ENCODE results near the gene RARB. TPM values are rescaled to one million over a fixed set of nuclear protein-coding genes. Genes with fewer than 3 reads are reported as not detected.

The RARB gene
- total and polyA plus RNA-seq, 9 of the 15 experiments (the other 6 are each of a cell fraction or from before 2014, with no cell fraction given): 0.15 to 1.3 (median 0.27) TPM

DNA sequence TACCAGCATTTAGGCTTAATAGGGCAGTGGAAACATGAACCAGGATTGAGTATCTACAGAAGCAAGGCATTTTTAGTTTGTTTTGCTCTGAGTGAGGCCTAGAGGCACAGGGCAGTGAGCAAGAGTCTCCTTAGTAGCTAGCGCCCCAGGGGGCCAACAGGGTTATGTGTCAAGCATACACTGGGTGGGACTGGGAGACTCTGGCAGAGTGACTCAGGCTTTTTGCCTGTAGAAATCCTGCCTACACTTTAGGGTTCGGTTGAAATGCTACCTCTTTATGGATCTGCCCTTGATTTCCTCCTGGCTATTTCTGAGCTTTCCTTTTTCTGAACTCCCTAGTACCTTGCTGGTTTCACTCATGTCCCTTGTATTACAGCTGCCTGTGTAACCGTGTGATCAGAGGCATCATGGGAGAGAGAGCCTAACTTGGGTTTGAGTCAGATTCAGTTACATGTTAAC, 164.5 kb downstream of the RARB start (continued):
- TF ChIP-seq, protein P1, sequence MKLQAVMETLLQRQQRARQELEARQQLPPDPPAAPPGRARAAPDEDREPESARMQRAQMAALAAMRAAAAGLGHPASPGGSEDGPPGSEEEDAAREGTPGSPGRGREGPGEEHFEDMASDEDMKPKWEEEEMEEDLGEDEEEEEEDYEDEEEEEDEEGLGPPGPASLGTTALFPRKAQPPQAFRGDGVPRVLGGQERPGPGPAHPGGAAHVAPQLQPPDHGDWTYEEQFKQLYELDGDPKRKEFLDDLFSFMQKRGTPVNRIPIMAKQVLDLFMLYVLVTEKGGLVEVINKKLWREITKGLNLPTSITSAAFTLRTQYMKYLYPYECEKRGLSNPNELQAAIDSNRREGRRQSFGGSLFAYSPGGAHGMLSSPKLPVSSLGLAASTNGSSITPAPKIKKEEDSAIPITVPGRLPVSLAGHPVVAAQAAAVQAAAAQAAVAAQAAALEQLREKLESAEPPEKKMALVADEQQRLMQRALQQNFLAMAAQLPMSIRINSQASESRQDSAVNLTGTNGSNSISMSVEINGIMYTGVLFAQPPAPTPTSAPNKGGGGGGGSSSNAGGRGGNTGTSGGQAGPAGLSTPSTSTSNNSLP (IDR thresholded peaks at IDR 0.05; ENCODE audit: borderline replicate concordance, low read depth, low read length): no peak
- TF ChIP-seq MEF2D (tag; conservative IDR thresholded peaks at IDR 0.05; ENCODE audit: low read depth): no peak
- TF ChIP-seq HNRNPL (IDR thresholded peaks at IDR 0.05; ENCODE audit: low read depth, low read length): no peak
- no peak for TF ChIP-seq ZNF24 (IDR thresholded peaks at IDR 0.05)
- TF ChIP-seq, protein P2, sequence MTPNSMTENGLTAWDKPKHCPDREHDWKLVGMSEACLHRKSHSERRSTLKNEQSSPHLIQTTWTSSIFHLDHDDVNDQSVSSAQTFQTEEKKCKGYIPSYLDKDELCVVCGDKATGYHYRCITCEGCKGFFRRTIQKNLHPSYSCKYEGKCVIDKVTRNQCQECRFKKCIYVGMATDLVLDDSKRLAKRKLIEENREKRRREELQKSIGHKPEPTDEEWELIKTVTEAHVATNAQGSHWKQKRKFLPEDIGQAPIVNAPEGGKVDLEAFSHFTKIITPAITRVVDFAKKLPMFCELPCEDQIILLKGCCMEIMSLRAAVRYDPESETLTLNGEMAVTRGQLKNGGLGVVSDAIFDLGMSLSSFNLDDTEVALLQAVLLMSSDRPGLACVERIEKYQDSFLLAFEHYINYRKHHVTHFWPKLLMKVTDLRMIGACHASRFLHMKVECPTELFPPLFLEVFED (CRISPR knock-in tag; conservative IDR thresholded peaks at IDR 0.05): no peak
- TF ChIP-seq ARID4B (CRISPR knock-in tag; IDR thresholded peaks at IDR 0.05): no peak
- no peak for TF ChIP-seq ETV5 (CRISPR knock-in tag; IDR thresholded peaks at IDR 0.05; ENCODE audit: low read depth)
- no peak for TF ChIP-seq TGIF2 (CRISPR knock-in tag; IDR thresholded peaks at IDR 0.05)
- no peak for TF ChIP-seq SREBF2 (CRISPR knock-in tag; IDR thresholded peaks at IDR 0.05)
- TF ChIP-seq CBX2 (IDR thresholded peaks at IDR 0.05; ENCODE audit: insufficient read depth, low read length, poor library complexity, severe bottlenecking): no peak
- no peak for TF ChIP-seq CREBBP (IDR thresholded peaks at IDR 0.05; ENCODE audit: low read depth, low read length)
- no peak for TF ChIP-seq BRD9 (IDR thresholded peaks at IDR 0.05; ENCODE audit: low read depth, partially characterized antibody)
- no peak for TF ChIP-seq ZNF830 (CRISPR knock-in tag; IDR thresholded peaks at IDR 0.05)
- no peak for TF ChIP-seq ZNF431 (CRISPR knock-in tag; IDR thresholded peaks at IDR 0.05)
- no peak for TF ChIP-seq ZNF766 (CRISPR knock-in tag; conservative IDR thresholded peaks at IDR 0.05)
- TF ChIP-seq, protein P3, sequence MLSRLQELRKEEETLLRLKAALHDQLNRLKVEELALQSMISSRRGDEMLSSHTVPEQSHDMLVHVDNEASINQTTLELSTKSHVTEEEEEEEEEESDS (CRISPR knock-in tag; IDR thresholded peaks at IDR 0.05): no peak
- TF ChIP-seq ZFP36 (IDR thresholded peaks at IDR 0.05; ENCODE audit: low read depth, low read length, partially characterized antibody): peak; percentile 25
- TF ChIP-seq NKRF (IDR thresholded peaks at IDR 0.05; ENCODE audit: borderline replicate concordance): no peak
- peak; percentile 35 for TF ChIP-seq ARID1B (IDR thresholded peaks at IDR 0.05)

Measured in K562 (cell line).